Measurements from ENCODE around the gene SPG7.

Gene SPG7

DNA sequence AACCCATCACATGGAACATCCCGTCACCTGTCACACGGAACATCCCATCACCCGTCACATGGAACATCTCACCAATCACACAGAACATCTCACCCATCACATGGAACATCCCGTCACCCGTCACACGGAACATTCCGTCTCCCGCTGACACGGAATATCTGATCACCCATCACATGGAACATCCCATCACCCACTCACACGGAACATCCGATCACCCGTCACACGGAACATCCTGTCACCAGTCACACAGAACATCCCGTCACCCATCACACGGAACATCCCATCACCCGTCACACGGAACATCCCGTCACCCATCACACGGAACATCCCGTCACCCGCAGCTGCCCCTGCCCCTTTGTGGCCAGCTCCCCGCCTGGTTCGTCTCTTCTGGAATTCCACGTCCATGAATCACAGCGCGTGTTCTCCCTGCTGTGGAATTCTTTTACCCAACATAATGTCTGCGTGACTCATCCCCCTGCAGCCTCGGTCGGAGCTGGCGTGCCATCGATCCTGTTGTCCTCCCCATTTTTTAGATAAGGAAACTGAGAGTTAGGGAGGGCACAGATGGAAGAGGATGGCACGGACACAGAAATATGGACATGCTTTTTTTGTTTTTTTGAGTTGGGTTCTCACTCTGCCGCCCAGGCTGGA is 73.0 kb downstream of the SPG7 start:
- H3K27ac ChIP-seq (replicated peaks), result no peak overlapping the region

DNA sequence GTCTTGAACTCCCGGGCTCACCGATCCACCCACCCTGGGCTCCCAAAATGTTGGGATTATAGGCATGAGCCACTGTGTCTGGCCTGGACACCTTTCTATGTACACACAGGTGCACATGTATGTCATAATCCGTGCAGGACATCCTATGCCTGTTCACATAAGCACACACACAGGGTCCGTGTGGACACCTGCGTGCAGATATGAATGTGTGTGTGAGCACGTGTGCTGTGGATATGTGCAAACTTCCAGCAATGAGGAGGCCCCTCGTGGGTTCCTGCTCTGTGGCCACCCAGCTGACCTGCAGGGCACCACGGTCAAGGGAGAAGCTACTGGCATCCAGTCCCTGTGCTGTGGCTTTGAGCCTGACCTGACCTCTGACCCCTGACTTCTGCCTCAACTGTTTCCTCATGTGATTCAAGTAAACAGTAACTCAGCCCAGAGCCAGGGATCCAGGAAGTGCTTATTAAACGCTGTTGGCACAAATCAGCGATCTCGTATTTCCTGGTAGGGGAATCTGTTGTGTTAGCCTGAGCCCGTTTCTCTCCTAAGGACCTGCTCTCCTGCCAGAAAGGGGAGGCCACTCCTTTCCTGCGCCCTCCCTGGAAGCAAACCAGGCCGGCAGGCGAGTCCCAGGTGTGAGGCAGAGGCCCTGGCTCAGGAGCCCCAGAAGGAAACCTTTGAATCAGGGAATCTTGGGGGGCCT is 73.8 kb downstream of the SPG7 start:
- no peaks in the 10 kb centered on the region for H3K27me3 ChIP-seq (ENCODE audit: insufficient read depth, poor library complexity, severe bottlenecking)
- TF ChIP-seq, protein P1, sequence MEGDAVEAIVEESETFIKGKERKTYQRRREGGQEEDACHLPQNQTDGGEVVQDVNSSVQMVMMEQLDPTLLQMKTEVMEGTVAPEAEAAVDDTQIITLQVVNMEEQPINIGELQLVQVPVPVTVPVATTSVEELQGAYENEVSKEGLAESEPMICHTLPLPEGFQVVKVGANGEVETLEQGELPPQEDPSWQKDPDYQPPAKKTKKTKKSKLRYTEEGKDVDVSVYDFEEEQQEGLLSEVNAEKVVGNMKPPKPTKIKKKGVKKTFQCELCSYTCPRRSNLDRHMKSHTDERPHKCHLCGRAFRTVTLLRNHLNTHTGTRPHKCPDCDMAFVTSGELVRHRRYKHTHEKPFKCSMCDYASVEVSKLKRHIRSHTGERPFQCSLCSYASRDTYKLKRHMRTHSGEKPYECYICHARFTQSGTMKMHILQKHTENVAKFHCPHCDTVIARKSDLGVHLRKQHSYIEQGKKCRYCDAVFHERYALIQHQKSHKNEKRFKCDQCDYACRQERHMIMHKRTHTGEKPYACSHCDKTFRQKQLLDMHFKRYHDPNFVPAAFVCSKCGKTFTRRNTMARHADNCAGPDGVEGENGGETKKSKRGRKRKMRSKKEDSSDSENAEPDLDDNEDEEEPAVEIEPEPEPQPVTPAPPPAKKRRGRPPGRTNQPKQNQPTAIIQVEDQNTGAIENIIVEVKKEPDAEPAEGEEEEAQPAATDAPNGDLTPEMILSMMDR (IDR thresholded peaks at IDR 0.05; ENCODE audit: insufficient read depth, low read length), result no peak
- no peak for TF ChIP-seq POLR2AphosphoS5 (IDR thresholded peaks at IDR 0.05; ENCODE audit: low read depth)
- TF ChIP-seq, protein P2, sequence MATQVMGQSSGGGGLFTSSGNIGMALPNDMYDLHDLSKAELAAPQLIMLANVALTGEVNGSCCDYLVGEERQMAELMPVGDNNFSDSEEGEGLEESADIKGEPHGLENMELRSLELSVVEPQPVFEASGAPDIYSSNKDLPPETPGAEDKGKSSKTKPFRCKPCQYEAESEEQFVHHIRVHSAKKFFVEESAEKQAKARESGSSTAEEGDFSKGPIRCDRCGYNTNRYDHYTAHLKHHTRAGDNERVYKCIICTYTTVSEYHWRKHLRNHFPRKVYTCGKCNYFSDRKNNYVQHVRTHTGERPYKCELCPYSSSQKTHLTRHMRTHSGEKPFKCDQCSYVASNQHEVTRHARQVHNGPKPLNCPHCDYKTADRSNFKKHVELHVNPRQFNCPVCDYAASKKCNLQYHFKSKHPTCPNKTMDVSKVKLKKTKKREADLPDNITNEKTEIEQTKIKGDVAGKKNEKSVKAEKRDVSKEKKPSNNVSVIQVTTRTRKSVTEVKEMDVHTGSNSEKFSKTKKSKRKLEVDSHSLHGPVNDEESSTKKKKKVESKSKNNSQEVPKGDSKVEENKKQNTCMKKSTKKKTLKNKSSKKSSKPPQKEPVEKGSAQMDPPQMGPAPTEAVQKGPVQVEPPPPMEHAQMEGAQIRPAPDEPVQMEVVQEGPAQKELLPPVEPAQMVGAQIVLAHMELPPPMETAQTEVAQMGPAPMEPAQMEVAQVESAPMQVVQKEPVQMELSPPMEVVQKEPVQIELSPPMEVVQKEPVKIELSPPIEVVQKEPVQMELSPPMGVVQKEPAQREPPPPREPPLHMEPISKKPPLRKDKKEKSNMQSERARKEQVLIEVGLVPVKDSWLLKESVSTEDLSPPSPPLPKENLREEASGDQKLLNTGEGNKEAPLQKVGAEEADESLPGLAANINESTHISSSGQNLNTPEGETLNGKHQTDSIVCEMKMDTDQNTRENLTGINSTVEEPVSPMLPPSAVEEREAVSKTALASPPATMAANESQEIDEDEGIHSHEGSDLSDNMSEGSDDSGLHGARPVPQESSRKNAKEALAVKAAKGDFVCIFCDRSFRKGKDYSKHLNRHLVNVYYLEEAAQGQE (IDR thresholded peaks at IDR 0.05; ENCODE audit: insufficient replicate concordance, low read depth), result no peak
- no peak for TF ChIP-seq SPI1 (IDR thresholded peaks at IDR 0.05; ENCODE audit: borderline replicate concordance, low read depth)
- no peak for TF ChIP-seq GABPA (IDR thresholded peaks at IDR 0.05; ENCODE audit: low read depth)
- no peak for DNase-seq (ENCODE audit: low read depth in 1 of 2, low spot score in 1 of 2)

More for the DNA sequence above, 73.0 kb downstream of the SPG7 start:
- no peaks in the 10 kb centered on the region for H3K27me3 ChIP-seq (ENCODE audit: insufficient read depth, poor library complexity, severe bottlenecking)
- no peak for DNase-seq (ENCODE audit: low read depth in 1 of 2, low spot score in 1 of 2)
- H3K4me3 ChIP-seq (replicated peaks; ENCODE audit: insufficient read depth, low read length), result no peak overlapping the region
- TF ChIP-seq, protein P1 (IDR thresholded peaks at IDR 0.05; ENCODE audit: insufficient read depth, low read length), result no peak
- TF ChIP-seq POLR2AphosphoS5 (IDR thresholded peaks at IDR 0.05; ENCODE audit: low read depth) (no peak), SPI1 (IDR thresholded peaks at IDR 0.05; ENCODE audit: borderline replicate concordance, low read depth) (no peak), GABPA (IDR thresholded peaks at IDR 0.05; ENCODE audit: low read depth) (no peak)
- TF ChIP-seq, protein P2 (IDR thresholded peaks at IDR 0.05; ENCODE audit: insufficient replicate concordance, low read depth), result no peak

DNA sequence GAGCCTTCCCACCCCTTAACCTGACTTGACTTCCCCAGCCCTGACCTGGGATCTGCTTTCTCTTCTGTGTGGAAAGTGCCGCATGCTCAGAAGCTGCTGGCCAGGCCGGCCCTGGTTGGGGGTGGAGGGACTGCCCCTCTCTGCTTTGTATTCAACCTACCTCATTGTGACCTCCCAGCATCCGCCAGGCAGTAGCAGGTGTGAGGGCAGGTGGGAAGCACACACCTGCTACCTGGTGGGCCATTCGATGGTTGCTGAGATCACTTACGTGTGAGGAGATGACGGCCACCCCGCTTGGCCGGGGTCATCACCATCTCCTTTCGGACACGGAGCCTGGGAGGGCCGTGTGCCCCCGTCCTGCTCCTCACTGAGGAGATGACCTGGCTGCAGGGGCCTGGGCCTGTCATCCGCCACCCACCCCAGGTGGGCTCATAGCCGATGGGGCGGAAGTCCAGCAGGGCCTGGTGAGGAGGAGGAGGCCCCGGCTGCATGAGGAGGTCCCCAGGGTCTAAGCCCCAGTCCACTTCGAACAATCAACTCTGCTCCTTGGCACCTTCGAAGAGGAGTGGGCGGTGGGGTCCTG is 74.5 kb downstream of the SPG7 start:
- no peaks in the 10 kb centered on the region for H3K27me3 ChIP-seq (ENCODE audit: insufficient read depth, poor library complexity, severe bottlenecking)
- H3K27ac ChIP-seq (replicated peaks), result no peak overlapping the region
- TF ChIP-seq GABPA (IDR thresholded peaks at IDR 0.05; ENCODE audit: low read depth) (no peak), SPI1 (IDR thresholded peaks at IDR 0.05; ENCODE audit: borderline replicate concordance, low read depth) (no peak), POLR2AphosphoS5 (IDR thresholded peaks at IDR 0.05; ENCODE audit: low read depth) (no peak)
- TF ChIP-seq, protein P1 (IDR thresholded peaks at IDR 0.05; ENCODE audit: insufficient read depth, low read length), result no peak
- TF ChIP-seq, protein P2 (IDR thresholded peaks at IDR 0.05; ENCODE audit: insufficient replicate concordance, low read depth), result no peak
- DNase-seq (ENCODE audit: low read depth in 1 of 2, low spot score in 1 of 2), result no peak
- H3K4me3 ChIP-seq (replicated peaks; ENCODE audit: insufficient read depth, low read length), result no peak overlapping the region

More for the DNA sequence above, 73.8 kb downstream of the SPG7 start:
- Histone ChIP-seq H3K4me3 (replicated peaks; ENCODE audit: insufficient read depth, low read length) (no peak overlapping the region), H3K27ac (replicated peaks) (no peak overlapping the region)

Measured in HL-60 (cell line).